NCI-H2196 (cell line): ENCODE results near the gene MERTK.
"Not testable (repeated sequence)": the region's sequence is repeated elsewhere in the genome, so short reads cannot be mapped to it uniquely, and the experiment has no call there.

Source experiments
- DNase-seq: peaks from one replicate; lab custom pipeline; 2025; ENCODE audit not compliant: unreplicated experiment; lab: John Stamatoyannopoulos, UW

Gene MERTK

DNA sequence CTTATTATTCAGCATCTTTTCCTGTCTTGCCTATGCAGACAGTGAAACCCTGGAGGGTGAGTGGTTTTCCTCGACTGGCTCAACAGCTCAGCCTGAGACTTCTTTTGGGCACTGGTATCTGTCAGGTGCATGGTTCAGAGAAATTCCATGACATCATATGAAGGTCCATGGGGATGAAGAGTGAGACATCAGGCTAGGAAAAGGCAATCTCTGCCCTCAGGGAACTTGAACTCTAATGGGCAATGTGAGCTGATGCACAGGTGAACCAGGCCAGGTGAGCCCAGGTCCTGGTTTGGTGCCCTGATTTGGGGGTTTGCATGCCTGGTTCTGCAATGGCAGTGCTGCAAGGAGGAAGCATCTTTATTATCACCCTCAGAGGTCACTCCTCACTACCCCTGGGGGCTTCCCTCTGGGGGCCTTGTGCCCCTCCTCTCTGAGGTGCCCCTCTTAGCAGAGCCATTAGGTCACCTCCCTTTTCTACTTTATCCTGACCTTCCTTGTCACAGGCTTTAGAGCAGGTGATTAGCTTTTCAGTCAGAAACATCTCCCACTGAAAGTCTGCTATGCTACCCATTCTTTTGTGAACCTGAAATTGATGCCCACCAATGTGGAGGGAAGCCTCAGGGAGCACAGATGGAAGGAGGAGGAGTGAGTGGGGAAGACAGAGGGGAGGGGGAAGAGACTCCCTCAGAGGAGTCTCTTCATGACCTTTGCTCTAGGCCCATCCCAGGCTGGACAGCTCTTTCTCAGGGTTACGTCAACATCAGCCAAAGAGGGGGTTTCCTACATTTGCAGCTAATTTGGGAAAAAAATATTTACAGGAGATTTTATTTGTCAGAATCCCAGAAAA, 47.3 kb downstream of the MERTK start:
- DNase-seq: no peak

DNA sequence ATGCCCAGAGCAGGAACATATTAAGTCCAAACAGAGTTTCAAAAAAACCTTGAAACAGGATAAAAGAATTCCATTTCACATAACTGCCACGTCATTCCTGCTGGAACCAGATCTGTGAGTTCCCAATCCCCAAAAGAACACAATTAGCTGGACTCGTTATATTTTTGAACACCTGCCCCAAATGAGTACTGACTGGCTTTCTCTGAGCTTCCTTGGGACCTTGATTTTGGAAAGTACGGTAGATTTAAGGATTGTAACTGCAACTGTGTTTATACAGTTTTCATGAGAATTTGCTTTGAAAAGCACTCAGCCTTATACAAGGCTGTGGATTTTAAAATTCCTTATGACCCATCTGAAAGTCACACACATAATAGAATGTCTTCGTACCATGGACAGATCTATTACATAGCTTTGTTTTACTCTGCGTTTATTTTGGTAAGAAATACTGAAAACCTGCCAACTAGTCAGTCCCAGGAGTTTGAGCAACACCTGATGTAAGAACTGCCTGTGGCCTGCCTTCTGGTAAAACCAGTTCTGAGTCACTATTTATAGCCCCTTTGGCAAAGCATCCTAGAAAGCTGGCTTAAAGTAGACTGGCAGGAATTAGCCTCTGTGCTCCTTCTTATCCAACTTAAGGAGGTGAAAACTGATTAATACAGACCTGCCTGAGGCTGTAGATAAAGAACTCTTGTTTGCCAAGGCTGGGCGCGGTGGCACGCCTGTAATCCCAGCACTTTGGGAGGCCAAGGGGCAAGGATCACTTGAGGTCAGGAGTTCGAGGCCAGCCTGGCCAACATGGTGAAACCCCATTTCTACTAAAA, 48.1 kb downstream of the MERTK start:
- peak; percentile 83 for DNase-seq

DNA sequence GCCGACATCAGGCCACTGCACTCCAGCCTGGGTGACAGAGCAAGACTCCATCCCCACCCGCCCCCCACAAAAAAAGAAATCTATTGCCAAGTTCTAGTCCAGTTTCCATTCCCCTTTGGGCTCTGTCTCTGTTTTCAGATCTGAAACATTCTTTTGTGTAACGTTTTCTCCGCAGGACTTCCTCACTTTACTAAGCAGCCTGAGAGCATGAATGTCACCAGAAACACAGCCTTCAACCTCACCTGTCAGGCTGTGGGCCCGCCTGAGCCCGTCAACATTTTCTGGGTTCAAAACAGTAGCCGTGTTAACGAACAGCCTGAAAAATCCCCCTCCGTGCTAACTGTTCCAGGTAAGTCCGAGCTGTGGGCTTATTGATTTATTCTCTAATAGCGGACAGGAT, 48.8 kb downstream of the MERTK start:
- DNase-seq: no peak

DNA sequence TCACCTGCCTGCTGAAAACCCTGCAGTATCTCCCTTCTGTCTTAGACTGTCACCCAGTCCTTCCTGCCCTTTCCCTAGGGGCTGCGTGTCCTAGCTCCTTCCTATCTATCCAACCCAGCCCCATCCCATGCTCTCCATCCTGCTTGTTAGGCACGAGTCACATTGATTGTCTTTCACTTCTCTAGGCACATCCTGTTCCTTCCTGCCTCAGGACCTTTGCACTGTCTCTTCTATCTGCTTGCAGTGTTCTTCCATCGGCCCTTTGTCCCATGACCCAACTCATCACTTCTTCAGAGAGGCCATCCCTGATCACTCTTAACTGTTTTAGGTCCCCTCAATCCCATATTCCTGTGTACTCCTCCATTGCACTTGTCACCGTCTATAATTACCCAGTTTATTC, 50.4 kb downstream of the MERTK start:
- no peak for DNase-seq

DNA sequence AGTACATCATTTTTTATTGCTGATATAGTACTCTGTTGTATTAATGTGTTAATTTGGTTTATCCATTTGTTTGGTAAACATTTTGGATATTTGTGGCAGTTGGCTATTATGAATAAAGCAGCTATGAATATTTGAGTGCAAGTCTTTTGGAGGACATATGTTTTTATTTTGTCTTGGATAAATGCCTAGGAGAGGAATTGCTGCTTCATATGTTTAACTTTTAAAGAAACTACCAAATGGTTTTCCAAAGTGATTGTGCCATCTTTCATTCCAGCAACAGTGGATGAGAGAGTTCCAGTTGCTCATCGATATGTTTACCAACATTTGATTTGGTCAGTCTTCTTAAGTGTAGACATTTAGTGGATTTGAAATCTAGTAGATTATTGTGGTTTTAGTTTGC, 51.8 kb downstream of the MERTK start:
- DNase-seq: no peak

DNA sequence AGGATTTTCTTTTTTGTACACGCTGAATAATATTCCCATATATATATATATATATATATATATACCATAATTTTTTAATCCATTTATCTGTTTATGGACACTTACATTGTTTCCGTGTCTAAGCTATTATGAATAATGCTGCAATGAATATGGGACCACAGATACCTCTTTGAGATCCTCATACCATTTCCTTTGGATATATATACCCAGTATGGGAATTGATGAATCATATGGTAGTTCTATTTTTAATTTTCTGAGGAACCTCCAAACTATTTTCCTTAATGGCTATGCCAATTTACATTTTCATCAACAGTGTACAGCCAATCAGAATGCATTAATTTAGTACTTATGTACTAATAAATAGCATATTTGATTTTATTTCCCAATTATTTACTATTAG, 53.1 kb downstream of the MERTK start:
- DNase-seq: no peak

DNA sequence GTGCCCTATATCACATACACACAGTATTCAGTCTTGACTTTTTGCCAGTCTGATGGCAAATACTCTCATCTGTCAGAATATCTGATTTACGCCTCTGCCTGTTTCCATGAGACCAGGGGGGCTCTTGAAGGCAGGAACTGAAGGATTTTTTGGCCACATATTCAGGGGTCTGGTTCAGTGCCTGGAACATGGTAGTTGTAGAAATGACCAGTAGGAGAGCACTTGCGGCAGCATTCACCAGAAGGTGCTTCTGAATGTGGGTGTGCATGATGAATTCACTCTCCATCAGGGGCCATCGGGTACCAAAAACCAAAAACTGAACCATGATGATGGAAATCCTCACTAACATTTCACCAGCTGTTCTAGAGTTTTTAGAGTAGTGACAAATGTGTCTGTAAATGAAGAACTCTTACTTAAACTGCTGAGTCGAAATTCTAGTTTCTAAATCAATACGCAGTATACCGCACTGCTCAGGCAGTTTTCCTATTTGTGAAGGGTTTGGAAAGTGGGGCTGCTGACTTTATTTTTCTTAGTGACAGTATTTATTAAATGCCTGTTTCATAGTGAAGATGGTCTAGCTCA, 54.6 kb downstream of the MERTK start:
- no peak for DNase-seq

DNA sequence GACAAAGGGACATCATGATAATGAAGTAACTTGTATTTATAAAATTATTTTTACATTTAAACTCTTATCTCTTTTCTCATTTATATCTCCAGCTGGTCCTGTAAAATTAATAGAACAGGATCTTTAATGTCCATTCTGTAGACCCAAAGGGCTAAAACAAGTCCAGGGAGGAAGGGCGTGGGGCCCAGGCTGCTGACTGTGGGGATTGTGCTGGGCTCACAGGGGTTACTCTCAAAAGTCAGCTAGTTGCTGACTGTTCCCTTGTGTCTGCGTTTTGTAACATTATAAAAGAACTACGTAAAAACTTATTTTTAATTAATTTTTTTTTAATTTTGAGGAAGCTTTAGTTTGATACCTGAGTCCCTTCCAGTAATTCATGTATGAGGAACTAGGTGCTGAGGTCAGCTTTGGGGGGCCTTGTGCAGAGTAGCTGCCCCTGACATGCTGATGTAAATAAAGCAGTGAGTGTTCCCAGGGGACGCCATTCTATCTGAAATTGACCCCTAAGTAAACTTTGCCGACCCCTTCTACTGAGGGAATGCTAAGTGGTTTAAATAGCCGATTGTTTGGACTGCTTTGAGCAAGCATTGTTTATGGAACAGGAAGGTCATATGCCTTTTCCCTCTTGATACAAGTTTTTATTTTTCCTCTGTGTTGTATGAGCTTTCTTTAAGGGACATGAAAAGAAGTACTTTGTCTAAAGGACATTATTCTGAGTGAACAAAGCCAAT, 56.4 kb downstream of the MERTK start:
- DNase-seq: no peak

DNA sequence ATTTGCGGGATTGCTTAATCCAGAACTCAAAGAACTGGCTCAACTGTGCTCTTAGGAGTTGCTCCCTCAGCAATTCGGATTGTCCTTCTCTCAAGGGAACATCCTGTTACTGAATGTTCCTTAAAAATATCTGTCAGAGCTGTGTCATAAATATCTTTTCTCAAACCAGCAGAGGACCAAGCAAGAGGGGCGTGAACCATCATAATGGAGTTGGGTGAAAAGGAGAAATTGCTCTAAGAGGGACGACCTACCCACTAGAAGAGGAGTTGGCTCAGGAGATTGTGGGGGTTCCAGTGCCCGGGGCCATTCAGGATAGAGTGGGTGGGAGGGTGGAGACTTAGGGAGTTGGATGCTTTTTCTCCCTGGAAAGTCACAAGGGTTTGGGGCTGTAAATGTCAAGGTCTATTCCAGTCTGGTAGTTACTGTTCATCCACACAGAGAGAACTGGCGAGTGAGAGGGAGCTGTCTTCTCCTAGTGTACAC, 59.5 kb downstream of the MERTK start:
- DNase-seq: no peak

DNA sequence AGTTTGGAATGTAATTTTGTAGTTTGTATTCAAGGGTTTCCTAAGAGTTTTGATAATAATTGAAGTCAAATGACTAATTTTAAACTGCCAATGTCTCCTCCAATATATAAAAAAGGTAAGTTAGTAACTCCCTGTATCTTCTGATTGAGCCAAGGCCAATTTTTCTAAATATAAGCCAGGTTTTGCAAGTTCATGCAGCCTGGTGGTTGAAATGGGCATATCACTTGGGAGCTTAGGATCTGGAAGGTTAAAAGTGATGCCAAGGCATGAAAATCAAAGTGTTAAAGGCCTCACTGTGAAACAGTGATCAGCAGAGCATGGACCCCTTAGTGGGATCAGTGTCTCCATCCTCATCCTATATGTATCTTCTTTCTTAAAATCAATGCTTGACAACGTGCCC, 60.5 kb downstream of the MERTK start:
- no peak for DNase-seq

DNA sequence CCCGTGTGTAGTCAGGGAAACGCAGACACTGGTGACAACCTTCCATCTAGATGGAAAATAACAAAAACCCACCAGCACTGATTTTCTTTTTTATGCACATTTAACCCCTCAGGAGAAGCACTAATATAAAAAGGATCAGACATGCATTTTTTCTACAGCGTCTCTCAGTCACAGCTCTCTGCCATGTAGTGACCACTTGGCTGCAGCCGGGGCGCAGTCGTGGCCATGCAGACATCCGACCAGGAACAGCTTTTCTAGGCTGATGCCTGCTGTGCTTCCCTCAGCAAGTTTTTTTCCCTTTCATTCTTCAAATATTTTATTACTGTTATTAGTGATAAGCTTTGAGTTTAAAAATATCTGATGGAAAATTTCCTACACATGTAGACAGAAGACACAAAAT, 63.3 kb downstream of the MERTK start:
- DNase-seq: no peak

DNA sequence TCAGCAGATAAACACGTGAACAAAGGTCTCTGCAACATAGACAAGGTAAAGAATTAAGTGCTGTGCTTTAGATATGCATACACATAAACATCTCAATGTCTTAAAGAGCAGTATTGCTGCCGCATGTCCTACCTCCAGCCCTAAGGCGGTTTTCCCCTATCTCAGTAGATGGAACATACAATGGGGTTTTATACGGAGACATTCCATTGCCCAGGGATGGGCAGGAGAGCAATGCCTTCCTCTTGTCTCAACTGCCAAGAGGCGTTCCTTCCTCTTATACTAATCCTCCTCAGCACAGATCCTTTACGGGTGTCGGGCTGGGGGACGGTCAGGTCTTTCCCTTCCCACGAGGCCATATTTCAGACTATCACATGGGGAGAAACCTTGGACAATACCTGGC, 64.7 kb downstream of the MERTK start:
- not testable (repeated sequence) for DNase-seq

DNA sequence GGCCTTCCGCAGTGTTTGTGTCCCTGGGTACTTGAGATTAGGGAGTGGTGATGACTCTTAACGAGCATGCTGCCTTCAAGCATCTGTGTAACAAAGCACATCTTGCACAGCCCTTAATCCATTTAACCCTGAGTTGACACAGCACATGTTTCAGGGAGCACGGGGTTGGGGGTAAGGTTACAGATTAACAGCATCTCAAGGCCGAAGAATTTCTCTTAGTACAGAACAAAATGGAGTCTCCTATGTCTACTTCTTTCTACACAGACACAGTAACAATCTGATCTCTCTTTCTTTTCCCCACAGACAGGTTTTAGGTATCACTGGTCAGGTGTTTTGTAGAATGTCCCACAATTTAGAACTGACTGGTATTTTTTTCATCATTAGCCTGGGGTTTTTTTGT, 65.1 kb downstream of the MERTK start:
- not testable (repeated sequence) for DNase-seq

DNA sequence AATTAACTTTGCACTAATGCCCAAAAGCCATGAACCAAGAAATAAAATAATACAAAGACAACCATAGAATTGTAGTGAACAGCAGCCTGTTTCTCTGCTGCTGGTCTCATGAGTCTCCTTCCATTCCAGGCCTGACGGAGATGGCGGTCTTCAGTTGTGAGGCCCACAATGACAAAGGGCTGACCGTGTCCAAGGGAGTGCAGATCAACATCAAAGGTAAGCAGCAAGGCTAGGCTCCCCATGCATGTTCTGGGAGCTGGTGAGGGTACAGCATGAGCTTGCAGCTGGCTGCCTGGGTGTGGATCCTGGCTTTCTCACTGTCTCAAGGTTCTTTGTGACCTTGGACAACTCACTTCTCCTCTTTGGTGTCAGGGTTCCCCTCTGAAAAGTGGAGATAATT, 66.7 kb downstream of the MERTK start:
- DNase-seq: no peak

DNA sequence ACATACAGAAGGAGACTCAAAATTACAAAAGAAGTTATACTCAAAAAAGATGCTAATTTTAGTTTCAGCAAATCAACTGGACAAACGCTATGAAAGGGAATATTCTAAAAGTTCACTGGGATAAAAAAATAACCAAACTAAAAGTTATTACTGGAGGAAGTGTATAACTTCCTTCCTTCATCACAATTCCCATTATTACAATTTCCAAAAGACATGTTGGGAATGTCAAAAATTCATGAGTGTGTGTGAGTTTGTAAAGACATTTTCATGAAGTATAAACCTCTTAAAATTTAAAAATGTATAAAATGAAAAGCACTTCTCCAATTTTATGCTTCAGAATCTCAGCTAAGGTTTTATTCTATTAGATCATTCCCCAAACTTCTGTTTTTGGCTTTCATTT, 67.8 kb downstream of the MERTK start:
- DNase-seq: no peak

DNA sequence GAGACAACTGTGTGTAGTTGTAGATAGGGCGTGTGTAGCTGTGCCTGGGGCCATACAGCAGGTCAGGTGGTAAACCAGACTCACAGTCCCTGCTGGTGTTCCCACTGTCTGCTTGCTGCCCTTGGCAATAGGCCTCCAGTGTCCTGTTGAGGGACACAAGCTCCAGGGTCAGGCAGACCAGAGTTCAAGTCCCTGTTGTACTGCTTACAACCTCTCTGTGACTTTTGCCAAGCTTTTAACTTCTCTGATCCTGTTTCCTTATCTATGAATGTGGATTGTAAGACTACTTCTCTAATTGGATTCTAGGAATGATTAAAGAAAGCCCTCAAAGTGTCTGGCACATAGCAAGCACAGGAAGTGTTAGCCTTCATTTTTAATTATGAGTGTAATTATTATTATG, 68.6 kb downstream of the MERTK start:
- DNase-seq: no peak

DNA sequence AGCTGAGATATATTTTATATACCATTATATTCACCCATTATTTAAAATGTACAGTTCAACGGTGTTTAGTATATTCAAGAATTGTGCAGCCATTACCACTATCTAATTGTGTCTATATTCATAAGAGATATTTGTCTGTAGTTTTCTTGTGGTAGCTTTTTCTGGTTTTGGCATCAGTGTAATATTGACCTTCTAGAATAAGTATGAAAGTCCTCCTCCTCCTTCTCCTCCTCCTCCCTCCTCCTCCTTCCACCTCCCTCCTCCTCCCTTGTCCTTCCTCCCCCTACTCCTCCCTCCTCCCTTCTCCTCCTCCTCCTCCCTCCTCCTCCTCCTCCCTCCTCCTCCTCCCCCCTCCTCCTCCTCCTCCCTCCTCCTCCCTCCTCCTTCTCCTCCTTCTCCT, 72.0 kb downstream of the MERTK start:
- no peak for DNase-seq

DNA sequence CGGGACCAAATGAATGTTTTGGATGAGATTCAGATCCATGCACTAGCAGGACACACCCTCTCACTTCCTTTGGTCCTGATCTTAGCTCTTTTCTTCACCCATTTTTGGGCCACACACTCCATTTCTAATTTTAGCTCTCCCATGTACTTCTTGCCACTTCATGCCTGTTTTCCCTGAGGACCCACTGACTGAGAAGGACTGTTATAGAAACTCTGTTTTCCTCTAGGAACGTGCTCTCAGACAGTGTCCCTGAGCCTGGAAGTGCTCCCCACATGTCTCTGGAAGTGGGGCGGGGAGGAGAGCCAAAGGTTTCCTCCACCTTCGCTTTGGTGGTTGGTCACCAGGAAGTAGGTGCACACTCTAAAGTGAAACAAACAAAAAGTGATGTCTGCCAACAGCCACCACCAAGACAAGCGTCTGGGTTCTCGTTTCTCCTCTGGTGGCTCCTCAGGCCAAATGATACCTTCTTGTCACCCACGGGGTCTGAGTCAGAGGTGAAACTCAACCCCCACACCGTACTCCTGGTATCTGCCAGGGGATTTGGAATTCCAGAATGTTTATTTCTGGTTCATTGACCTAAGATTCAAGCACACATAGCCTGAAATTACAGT, 74.7 kb downstream of the MERTK start:
- no peak for DNase-seq

DNA sequence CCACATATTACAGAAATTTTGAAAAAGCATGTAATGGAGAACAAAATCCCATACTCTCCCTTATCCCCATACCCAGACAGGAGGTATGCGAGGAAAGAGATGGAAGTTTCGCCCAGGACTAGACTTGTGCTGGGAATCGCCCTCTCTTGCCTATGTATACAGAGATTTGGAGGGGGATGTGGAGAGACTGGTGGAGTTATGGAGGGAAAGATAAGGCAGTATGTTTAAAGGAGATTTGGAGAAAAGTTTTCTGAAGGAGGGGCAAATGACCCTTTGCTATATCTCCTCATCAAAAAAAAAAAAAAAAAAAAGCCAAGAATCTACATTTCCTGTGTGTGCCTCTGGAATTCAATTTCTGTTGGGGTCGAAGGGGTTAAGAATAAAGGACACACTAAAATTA, 75.3 kb downstream of the MERTK start:
- DNase-seq: no peak

DNA sequence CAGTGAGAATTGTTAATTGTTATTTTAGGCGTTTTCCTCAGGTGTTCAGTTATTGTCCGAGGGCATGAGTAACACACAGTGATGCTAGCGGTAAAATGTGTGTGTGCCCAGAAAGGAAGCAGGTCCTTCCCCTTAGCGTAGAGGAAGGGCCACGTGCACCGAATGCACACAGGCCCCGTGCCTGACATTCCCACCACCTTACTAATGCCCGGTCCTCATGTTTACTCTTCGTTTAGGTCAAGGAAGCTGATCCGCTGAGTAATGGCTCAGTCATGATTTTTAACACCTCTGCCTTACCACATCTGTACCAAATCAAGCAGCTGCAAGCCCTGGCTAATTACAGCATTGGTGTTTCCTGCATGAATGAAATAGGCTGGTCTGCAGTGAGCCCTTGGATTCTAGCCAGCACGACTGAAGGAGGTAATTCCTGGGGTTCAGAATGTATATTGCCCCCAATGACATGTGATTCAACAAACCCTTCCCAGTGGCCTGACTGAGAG, 76.7 kb downstream of the MERTK start:
- DNase-seq: no peak

DNA sequence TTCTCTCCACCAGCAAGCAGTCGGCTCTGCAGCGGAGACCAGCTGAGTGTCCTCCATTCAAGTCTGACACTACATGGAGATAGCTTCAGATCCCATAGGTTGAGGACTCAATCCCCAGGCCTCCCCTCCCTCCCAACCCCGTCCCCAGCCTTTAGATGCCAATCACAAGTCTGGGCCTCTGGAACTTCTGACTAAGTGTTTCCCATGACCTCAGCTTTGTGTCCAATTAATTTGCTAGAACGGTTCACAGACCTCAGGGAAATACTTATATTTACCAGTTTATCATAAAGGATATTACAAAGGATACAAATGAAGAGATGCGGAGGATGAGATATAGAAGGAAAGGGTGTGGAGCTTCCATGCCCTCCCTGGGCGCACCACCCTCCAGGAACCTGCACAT, 77.4 kb downstream of the MERTK start:
- no peak for DNase-seq
